ENCODE data around the gene FDXACB1.
A peak's percentile ranks its signal among the peaks of the same experiment; 100 is the strongest.
"Not testable (repeated sequence)": the region's sequence is repeated elsewhere in the genome, so short reads cannot be mapped to it uniquely, and the experiment has no call there.

The FDXACB1 gene

DNA sequence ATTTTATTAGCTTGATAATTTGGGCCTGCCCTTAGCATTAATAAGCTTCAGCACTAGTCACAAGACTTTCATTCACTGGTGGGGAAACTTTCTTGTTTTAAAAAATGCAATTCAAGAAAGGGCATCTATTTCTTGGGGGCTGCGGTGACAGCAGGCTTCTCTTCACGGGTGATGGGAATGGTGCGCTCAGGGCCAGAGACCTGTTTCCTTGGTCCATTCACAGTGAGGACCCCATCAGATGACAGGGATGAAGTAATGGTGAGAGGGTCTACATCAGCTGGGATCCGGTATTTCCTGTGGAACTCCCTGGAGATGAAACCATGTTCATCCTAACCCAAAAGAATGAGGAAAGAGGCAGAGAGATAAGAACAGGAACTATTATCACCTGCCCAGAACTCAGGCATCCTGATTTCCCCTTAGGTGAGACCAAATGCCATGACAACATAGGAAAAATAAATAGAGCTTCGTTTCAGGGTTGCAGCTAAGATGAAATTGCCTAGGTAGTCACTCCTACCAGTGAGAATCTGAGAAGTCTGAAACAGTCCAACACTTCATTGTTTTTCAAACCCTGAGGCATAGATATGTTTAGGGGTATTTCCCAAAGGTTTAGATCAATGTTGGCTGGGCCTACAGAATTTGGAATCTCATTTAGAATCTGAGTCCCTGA lies 29.8 kb upstream of the FDXACB1 start:
- DNase-seq (ENCODE audit: low read depth) = no peak

DNA sequence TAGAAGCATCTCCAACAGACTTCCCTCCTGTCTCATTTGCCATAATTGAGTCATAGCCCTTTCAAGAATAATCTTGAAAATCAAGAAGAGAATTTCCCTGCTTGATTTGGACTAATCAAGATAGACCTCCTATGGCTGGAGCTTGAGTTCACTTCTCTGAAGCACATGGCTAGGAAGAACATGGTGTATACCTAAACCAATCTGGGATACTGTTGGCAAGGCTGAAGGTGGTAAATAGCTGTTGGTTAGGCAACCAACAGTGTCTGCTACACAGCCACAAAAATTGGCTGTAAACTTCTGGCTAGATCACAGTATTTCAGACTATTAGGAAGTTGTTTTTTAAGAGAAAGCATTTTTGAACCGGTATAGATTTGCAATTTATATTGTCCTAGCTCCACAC lies 27.7 kb upstream of the FDXACB1 start:
- no peak for DNase-seq (ENCODE audit: low read depth)

DNA sequence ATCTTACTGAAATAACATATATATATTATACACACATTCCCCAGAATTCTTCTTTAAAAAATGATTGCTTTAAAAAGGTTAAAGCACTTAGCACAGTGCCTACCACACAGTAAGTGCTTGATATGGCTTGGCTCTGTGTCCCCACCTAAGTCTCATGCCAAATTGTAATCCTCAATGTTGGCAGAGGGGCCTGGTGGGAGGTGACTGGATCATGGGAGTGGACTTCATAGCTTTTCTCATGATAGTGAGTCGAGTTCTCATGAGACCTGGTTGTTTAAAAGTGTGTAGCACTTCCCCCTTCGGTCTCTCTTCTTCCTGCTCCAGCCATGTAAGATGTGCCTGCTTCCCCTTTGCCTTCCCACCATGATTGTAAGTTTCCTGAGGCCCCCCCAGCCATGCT lies 26.4 kb upstream of the FDXACB1 start:
- no peak for DNase-seq (ENCODE audit: low read depth)

DNA sequence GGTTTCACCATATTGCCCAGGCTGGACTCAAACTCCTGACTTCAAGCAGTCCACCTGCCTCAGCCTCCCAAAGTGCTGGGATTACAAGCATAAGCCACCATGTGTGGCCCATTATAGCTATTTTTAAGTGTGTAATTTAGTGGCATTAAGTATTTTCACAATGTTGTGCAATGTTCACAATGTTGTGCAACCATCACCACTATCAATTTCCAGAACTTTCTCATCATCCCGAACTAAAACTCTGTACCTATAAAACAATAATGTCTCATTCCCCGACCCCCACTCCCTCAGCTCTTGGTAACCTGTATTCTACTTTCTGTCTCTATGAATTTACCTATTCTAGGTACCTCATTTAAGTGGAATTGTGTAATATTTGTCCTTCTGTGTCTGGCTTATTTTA lies 7.9 kb upstream of the FDXACB1 start:
- DNase-seq (ENCODE audit: low read depth) = no peak

DNA sequence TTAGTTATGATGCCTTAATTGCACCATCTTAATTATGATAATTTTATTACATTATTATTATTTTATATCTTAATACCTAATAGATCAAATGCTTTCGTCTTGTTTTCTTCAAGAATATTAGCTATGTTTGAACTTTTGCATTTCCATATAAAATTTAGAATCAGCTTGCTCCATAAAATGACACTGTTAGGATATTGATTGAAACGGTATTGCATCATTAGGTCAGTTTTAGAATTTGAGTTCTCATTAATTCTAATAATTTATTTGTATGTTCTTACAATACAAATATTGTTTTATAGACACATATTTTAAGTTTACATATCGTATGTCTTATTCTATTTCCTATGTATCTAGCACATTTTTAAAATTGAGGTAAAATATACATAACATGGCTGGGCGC lies 7.1 kb upstream of the FDXACB1 start:
- no peak for DNase-seq (ENCODE audit: low read depth)

DNA sequence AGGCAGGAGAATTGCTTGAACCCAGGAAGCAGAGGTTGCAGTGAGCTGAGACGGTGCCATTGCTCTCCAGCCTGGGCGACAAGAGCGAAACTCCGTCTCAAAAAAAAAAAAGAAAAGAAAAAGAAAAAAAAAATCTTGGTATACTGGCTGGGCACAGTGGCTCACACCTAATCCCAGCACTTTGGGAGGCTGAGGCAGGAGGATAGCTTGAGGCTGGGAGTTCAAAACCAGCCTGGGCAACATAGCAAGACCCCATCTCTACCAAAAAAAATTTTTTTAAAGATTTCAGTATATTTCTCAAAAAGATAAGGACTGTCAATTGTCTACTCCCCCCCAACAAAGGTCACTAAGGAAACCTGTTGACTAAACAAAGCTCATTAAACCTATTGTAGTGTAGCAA lies 6.1 kb upstream of the FDXACB1 start:
- not testable (repeated sequence) for DNase-seq (ENCODE audit: low read depth)

DNA sequence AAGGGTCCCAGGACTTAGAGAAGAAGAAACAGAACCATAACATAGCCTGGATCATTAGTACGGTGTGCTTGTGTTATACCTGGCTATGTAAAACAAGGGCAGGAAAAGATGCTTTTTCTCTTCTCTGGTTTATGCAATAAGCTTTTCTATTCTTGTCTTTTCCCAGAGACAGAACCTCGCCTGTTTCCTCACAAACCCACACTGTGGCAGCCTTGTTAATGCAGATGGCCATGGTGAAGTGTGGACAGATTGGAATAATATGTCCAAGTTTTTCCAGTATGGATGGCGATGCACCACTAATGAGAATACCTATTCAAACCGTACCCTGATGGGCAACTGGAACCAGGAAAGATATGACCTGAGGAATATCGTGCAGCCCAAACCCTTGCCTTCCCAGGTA lies 3.2 kb upstream of the FDXACB1 start:
- no peak for DNase-seq (ENCODE audit: low read depth)

DNA sequence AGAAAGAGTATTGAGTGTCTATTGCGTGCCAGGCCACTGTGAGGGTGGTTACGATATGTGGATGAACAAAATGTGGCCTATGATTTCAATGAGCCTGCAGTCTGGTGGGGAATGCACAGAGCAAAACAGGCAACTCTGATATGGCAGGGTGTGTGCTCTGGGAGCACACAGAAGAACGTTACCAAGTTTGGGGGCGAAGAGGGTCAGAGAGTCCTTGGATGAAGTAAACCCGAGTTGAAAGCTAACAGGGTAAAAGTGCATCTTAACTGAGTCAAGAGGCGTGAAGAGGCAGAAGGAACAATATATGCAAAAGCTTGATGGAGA lies 634 bp upstream of the FDXACB1 start:
- no peak for DNase-seq (ENCODE audit: low read depth)

DNA sequence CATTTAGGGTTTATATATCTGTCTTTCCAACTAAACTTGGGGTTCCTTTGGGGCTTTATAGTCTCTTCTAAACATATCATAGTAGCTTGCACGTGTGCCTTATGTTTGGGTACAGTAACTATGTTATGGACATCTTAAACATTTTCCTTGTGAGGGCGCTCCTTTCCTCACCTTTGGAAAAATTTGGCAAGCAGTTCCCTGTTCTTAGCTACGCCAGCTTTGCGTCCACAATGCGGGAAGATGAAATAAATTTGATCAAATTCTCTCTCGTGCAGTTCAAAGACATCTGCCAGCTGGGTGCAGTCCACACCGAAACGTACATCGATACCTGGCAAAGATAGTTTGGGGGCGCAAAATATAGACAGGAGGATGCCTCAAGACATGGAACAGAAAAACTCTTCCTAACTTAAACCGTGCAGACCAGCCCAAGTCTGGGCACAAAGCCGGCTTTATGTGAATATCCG lies 548 bp downstream of the FDXACB1 start:
- DNase-seq (ENCODE audit: low read depth) = peak; percentile 1

DNA sequence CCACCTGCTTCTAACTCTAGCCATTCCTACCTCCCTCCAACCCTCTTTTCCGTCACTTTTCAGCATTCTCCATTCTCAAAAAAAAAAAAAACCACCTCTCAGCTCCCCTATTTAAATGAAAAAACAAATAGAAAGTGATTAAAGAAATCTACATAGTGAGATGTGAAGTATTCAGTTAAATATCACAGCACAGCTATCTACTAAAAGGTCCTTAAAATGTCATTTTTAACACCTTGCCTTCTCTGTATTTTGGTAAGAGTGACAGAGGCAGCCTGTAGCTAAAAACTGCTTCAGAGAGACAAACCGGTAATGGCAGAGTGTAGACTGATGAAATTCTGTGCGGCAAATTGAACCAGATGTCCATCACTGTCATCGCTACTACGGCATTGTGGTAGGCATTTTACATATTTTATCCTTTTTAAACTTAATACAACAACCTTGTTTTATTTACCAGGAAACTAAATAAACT lies 7.2 kb downstream of the FDXACB1 start:
- DNase-seq (ENCODE audit: low read depth) = peak; percentile 1

DNA sequence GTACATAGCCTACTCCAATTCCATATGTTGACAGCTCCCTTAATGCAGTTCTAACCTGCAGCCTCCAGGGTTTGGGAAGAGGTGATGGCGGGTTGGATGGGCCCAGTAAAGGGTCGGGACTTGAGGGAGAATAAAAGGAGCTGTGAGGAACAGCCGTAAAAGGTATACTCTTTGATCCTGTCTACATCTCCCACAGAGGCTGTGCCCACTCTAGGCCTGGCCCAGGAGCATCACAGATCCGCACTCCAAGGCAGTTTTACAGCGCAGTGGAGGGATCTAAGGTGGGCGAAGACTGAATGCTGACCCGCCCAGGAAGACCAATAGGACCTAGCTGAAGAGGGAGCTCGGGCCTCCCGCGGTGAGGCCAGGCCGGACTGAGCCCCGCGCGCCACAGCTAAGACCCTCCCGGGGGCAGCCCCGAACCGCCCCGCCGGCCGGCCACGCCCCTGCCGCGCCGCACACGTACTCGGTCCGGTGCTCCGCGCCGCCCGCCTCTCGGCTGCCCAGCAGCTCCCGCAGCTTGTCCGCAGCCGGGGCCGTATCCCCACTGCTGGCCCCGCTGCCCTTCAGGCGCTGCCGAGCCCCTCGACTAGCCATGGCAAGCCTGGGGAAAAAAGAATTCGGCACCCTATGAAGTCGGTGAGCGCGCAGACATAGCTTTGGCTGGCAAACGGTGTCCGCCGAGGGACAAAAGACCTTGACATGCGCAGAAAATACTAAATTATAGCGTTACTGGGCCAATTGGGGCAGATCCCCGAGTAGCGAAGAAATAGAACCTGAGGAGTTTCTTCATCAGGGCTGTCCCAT lies 7.9 kb downstream of the FDXACB1 start, which contains the start of gene ALG9:
Gene ALG9, minus strand, starts transcription at position 696 of the 807 bp plus-strand sequence. Its CDS starts 99 bp downstream, at position 597.
- peak; percentile 60 for DNase-seq (ENCODE audit: low read depth)

DNA sequence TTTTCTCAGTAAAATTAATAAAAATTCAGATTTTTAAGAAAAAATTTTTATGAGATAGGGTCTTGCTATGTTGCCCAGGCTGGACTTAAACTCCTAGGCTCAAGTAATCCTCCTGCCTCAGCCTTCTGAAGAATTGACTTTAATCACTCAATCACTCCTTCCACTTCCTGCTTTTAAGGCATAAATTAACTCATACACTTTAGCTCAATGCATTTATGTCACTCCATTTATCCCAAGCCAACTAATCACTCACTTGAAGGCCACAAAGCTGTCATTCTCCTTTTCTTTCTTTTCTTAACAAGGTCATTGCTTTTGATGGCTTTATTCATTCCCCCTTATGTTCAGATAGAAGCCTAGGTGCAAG lies 8.5 kb downstream of the FDXACB1 start:
- DNase-seq (ENCODE audit: low read depth) = no peak

DNA sequence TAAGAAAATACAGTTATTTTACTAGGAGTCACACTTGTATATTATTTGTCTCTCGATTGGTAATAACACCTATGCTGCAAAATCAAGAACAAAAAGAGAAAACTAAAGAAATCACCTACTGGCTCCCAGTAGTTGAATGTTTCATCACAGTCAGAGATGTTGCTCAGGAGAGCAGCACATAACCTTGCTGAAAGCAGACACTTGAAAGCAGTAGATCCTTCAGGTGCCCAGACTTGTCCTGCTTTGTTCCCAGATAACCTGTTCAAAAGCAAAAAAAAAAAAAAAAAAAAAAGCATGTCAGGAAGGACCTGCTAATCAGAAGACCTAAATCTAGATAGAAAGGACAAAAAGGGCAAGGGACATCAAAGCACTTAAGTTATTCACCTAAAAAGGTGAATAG lies 8.9 kb downstream of the FDXACB1 start:
- DNase-seq (ENCODE audit: low read depth) = no peak

DNA sequence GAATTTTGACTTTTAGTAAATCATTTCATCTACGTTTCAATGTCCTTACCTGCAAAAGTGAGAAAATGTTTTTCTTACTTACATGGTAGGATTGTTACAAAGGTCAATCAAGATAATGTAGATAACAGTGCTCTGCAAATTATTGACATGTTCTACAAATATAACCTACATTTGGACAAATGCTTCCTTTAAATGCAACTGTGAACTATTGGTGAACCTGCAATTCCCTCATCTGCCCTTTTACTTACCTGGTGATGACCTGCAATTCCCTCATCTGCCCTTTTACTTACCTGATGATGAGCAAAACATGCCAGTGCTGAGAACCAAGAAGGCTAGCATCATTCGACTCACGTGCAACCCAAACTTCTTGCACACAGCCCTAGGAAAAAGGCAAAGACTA lies 18.7 kb downstream of the FDXACB1 start:
- DNase-seq (ENCODE audit: low read depth) = no peak

DNA sequence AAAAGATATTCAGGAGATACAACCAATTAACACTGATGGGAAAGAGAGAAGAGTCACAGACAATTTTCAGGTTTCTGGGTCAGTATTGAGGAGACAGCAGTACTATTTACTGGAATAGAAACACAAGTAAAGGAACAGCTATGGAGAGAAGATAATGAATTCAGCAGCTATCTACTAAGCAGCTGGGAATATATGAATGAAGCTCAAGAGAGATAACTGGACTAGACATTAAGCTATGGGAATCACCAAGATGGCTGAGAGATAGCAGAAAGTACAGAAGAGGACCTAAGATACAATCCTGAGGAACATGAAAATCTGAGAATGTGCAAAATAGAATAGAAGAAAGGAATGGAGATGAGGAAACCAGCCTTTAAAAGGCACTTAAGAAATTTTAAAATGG lies 23.5 kb downstream of the FDXACB1 start:
- no peak for DNase-seq (ENCODE audit: low read depth)

DNA sequence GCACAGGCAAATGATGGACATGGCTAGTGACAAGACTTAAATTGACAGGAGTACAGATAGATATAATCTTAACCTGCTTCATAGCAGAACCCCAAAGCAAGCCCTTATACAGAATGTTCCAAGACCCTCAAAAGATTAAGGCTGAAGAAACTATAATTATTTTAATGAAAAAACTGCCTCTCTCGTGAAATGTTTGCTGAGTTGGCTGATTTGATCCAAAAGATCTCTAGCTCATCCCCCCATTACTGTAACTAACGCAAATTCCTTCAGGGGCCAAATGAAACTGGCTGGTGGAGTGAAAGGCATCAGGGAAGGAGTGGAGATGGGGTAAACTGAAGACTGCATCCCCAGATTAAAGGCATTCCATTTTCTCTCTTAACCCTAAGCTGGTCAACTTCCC lies 26.9 kb downstream of the FDXACB1 start:
- no peak for DNase-seq (ENCODE audit: low read depth)

DNA sequence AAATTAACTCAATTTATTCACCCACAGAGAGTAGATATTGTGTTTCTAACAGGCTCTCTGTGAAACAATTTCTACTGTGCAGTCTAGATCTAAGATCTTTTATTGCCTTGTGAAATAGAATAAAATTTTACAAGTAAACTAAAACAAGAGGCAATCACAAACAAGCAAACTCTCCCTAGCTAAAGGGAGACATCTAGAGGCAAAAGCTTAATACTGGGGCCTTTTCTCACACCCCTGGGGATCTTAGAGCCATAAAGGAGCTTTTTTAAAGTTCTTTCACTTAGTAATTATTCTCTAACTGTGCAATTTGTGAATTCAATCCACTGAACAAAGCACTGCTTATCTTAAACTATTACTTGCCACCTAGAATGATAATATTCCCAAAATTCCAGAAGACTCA lies 27.3 kb downstream of the FDXACB1 start:
- DNase-seq (ENCODE audit: low read depth) = no peak

DNA sequence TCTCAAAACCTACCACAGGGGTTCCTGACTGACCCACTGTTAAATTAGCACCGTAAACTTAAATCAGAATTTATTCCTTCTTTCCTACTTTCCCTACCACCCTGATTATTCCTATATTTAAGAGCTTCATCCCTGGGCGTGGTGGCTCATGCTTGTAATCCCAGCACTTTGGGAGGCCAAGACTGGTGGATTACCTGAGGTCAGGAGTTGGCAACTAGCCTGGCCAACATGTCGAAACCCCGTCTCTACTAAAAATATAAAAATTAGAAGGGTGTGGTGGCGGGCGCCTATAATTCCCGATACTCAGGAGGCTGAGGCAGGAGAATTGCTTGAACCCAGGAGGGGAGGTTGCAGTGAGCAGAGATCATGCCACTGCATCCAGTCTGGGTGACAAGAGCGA lies 27.9 kb downstream of the FDXACB1 start:
- DNase-seq (ENCODE audit: low read depth) = no peak

DNA sequence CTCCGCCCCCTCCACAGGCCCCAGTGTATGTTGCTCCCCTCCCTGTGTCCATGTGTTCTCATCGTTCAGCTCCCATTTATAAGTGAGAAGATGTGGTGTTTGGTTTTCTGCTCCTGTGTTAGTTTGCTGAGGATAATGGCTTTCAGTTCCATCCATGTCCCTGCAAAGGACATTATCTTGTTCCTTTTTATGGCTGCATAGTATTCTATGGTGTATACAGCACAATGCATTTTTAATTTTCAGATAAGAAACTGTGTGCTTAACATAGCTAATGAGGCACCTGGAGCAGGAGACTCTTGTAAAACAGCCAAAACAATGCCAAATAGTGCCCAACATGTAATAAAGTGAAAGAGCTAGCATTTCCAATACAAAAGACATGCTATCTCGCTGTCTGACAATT lies 29.3 kb downstream of the FDXACB1 start:
- no peak for DNase-seq (ENCODE audit: low read depth)

DNA sequence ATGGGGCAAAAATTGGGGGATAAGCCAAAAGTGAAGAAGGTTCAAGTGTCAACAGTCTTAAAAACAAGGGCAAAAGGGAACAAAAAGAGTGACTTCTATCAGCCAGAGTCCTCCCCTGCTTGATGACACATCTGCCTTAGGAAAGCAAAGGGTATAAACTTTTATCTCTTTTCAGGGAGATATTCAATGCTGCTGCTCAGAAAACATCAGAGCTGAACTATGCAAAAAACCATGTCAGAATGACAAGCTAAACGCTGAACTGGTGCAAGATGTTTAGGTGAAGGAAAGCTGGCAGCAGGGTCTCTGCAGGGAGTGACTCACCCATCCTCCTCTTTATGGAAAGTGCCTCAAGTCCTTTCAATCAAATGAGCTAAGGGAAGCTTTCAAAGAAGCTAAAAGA lies 32.3 kb downstream of the FDXACB1 start:
- peak; percentile 60 for DNase-seq (ENCODE audit: low read depth)

DNA sequence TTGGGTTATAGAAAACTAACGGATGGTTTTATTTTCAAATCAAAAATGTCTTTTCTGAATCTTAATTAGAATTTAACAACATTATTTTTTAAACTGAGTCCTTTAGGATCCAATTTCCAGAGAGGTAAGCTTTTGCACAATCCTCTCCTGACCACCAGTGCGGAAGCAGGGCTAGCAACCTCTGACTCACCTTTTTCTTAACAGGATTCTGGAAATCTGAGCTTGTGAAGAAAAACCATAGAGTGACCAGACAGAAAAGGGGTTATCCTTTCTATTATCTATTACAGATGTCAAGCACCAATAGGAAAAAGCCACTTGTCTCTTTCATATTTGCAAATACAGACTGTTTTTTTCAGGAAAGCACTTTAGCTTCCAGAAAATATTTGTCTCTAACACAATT lies 32.9 kb downstream of the FDXACB1 start:
- no peak for DNase-seq (ENCODE audit: low read depth)

DNA sequence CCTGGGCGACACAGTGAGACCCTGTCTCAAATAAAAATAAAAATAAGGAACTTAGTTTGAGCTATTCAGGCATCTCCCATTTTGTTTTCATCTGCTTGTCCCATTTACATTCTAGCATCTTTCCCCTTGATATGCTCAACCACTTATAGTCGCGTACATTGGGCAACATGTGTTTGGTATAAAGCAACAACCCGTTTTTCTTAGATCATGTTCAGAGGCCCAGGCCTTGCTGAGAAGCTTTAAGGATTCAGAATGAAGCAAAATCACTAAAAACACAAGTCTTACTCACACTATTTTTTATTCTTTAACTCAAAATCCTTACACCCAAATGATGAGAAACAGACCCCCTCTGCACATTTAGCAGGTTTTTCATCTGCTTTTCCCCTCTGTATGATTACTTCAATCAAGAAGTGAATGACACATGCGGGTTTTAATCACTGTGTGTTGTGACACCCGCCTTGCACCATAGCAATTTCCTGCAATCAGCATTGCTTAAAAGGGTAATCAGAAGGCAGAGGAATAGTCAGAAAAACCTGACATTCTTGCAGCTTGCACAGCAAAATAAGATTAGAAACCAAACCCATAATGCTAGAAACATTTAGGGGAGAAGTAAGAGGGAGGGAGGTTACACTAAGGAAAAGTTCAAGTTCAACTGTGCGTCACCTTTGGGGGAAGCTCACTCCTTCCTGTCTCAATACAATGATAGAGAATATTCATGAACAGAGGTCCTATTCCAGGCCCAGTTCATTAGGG lies 33.5 kb downstream of the FDXACB1 start:
- DNase-seq (ENCODE audit: low read depth) = no peak

DNA sequence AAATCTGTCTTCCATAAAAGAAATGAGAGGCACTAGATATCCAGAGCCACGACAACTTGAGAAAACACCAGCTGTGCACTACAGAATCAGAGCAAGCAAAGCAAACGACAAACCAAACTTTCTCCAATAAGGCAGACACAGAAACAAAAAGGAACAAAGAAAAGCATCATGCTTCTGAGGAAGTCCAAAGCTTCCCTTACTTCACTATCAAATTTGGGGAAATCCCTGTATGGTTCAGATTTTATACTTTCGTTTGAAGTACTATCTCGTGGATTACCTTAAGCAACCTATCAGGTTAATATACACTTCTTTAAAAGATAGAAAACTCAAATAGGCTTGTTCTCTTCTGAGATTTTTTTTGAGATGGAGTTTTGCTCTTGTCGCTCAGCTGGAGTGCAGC lies 35.3 kb downstream of the FDXACB1 start:
- DNase-seq (ENCODE audit: low read depth) = no peak

All from GM04504 (cell line).